Endometrial microvascular endothelial cells (primary cell): ENCODE data around the gene GARIN6. TPM values are rescaled to one million over a fixed set of nuclear protein-coding genes. Genes with fewer than 3 reads are reported as not detected.
"Not testable (repeated sequence)": the region's sequence is repeated elsewhere in the genome, so short reads cannot be mapped to it uniquely, and the experiment has no call there.

Experiments
- in situ Hi-C: cut with HindIII; loops from 2 replicates; pipeline ENCODE4 v1.10.0; 2017; ENCODE audit warnings: low sequenced_read_pairs, low pct_unique_long_range_greater_than_20kb; ENCODE audit errors: inconsistent ontology term
- total RNA-seq: library from RNA; depleted of rRNA; stranded (reverse); fragments of >200 nt; gene quantifications from one replicate; pipeline ENCODE4 v1.2.3, GENCODE V29; 2015; ENCODE audit errors: inconsistent ontology term

GARIN6 gene
- not detected for total RNA-seq

- in situ Hi-C loops: no loop called here
Observed at GRCh38 chr12:99647453-99647852, at the start of gene GARIN6. Gene GARIN6, plus strand, starts transcription at chr12:99647753. Its CDS starts 422 bp downstream, at chr12:99648175.

GRCh38 chr12:99598785-99599184 is 48.8 kb upstream of the GARIN6 start:
- in situ Hi-C loops: no loop called here

GRCh38 chr12:99600388-99600787 is 47.2 kb upstream of the GARIN6 start:
- in situ Hi-C loops: no loop called here

- in situ Hi-C loops: no loop called here
Observed at GRCh38 chr12:99609455-99610181, 37.9 kb upstream of the GARIN6 start.

GRCh38 chr12:99611117-99611516 is 36.4 kb upstream of the GARIN6 start:
- in situ Hi-C loops: no loop called here

- in situ Hi-C loops: no loop called here
Observed at GRCh38 chr12:99611599-99611998, 36.0 kb upstream of the GARIN6 start.

GRCh38 chr12:99618657-99619056 is 28.9 kb upstream of the GARIN6 start:
- in situ Hi-C loops: no loop called here

- in situ Hi-C loops: no loop called here
Observed at GRCh38 chr12:99619389-99620158, 28.0 kb upstream of the GARIN6 start.

- in situ Hi-C loops: no loop called here
Observed at GRCh38 chr12:99620159-99620479, 27.4 kb upstream of the GARIN6 start.

- in situ Hi-C loops: not testable (repeated sequence)
Observed at GRCh38 chr12:99624591-99624990, 23.0 kb upstream of the GARIN6 start.

GRCh38 chr12:99627459-99627858 is 20.1 kb upstream of the GARIN6 start:
- in situ Hi-C loops: no loop called here

GRCh38 chr12:99644629-99645028 is 2.9 kb upstream of the GARIN6 start:
- in situ Hi-C loops: no loop called here

GRCh38 chr12:99648183-99648582 is 630 bp downstream of the GARIN6 start:
- in situ Hi-C loops: no loop called here

- in situ Hi-C loops: no loop called here
Observed at GRCh38 chr12:99649551-99649950, 2.0 kb downstream of the GARIN6 start.

GRCh38 chr12:99658671-99659349 is 11.3 kb downstream of the GARIN6 start:
- in situ Hi-C loops: no loop called here

GRCh38 chr12:99670635-99671034 is 23.1 kb downstream of the GARIN6 start:
- in situ Hi-C loops: no loop called here

- in situ Hi-C loops: no loop called here
Observed at GRCh38 chr12:99680276-99680675, 32.7 kb downstream of the GARIN6 start.

GRCh38 chr12:99686142-99686541 is 38.6 kb downstream of the GARIN6 start:
- in situ Hi-C loops: no loop called here

- in situ Hi-C loops: no loop called here
Observed at GRCh38 chr12:99695050-99695449, 47.5 kb downstream of the GARIN6 start.
